ENCODE results near the gene SLC8A1.

Gene SLC8A1

DNA sequence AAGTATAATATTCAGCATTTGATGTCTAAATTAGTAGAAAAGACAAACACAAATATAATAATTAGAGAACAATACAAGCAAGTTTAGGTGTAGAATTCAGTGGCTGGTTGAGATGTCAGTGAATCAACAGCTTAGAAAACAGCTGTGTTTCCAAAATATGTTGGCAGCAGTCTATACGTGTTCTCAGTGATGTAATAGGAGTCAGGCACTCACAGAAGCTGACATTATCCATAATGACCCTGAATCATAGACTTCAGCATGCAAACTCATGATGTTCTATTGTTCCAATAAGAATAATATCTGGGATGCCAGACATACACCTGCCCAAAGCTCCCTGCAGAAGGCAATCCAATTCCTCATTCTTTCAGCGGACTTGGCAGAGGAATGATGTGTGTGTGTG is 164.7 kb downstream of the SLC8A1 start:
- no peak overlapping the region for H3K4me3 Mint-ChIP-seq
- H3K9me3 Mint-ChIP-seq (ENCODE audit: low read depth): no peaks in the 10 kb centered on the region
- no peaks in the 10 kb centered on the region for H3K4me1 Mint-ChIP-seq (ENCODE audit: low read depth)
- H3K36me3 Mint-ChIP-seq: no peaks in the 10 kb centered on the region
- no peaks in the 10 kb centered on the region for H3K27me3 Mint-ChIP-seq
- no peak overlapping the region for H3K27ac Mint-ChIP-seq

DNA sequence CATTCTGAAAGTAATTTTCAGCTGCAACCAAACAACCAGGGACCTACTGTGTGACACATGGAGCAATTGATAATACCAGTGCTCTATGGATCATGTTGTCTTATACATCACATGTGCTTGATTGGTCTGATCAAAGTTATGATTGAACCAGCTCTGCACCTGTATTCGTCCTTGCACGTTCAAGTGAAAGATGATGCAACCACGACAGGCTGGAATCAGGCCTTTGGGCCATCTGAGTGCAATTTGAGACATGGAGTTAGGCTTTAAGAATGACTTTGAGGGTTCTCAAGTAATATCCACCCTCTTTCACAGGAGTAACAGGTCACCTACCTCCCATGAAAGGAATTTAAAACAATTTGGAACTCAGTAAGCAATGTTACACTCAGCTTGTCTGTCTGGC is 165.2 kb downstream of the SLC8A1 start:
- no peak overlapping the region for H3K4me3 Mint-ChIP-seq
- no peak overlapping the region for H3K27ac Mint-ChIP-seq
- H3K4me1 Mint-ChIP-seq (ENCODE audit: low read depth): no peaks in the 10 kb centered on the region
- no peaks in the 10 kb centered on the region for H3K9me3 Mint-ChIP-seq (ENCODE audit: low read depth)
- no peaks in the 10 kb centered on the region for H3K36me3 Mint-ChIP-seq
- H3K27me3 Mint-ChIP-seq: no peaks in the 10 kb centered on the region

GRCh38 chr2:40285391-40285790 is 166.5 kb downstream of the SLC8A1 start:
- Mint-ChIP-seq H3K4me3 (no peak overlapping the region), H3K27ac (no peak overlapping the region), H3K27me3 (no peaks in the 10 kb centered on the region), H3K36me3 (no peaks in the 10 kb centered on the region), H3K4me1 (ENCODE audit: low read depth) (no peaks in the 10 kb centered on the region), H3K9me3 (ENCODE audit: low read depth) (no peaks in the 10 kb centered on the region)

- H3K27me3 Mint-ChIP-seq: no peaks in the 10 kb centered on the region
- H3K9me3 Mint-ChIP-seq (ENCODE audit: low read depth): no peaks in the 10 kb centered on the region
- H3K4me3 Mint-ChIP-seq: no peak overlapping the region
- H3K36me3 Mint-ChIP-seq: no peaks in the 10 kb centered on the region
- no peaks in the 10 kb centered on the region for H3K4me1 Mint-ChIP-seq (ENCODE audit: low read depth)
- no peak overlapping the region for H3K27ac Mint-ChIP-seq
Measured at GRCh38 chr2:40284797-40285196, 167.1 kb downstream of the SLC8A1 start.

DNA sequence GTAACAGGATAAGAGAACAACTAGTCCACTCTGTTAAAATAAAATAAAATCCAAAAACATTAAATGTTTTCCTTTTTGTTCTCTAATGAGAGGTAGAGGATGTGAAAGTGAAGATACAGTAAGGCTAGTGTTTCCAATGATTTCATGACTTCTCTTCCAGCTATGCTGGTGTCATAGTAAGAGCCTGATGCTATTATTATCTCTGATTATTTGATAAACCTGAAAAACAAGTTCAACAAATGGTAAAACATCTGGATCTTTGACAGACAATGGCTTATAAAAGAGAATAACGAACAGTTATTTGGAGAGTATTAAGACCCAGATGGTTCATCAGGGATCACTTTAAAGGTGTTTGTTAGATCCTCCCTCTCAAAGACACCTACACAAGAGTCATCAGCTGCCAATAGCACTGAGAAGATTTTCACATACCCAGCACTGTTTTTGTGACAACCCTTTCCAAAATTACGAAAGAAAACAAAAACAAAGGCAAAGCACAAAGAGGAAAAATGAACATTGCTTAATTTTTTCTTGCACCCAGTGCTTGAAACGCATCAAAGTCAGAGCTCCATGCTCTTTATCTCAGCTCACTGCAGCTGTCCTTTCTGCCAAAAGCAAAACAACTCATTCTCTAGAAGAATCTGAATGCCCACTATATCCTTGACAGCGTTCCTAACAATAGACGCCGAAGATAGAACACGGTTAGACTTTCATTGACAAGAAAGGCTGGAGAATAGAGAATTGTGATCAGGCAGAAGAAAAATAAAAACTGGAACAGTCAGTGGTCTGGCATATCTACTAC is 168.6 kb downstream of the SLC8A1 start:
- H3K27ac Mint-ChIP-seq: no peak overlapping the region
- H3K9me3 Mint-ChIP-seq (ENCODE audit: low read depth): no peaks in the 10 kb centered on the region
- no peaks in the 10 kb centered on the region for H3K4me1 Mint-ChIP-seq (ENCODE audit: low read depth)
- H3K36me3 Mint-ChIP-seq: no peaks in the 10 kb centered on the region
- no peaks in the 10 kb centered on the region for H3K27me3 Mint-ChIP-seq
- H3K4me3 Mint-ChIP-seq: no peak overlapping the region

- no peaks in the 10 kb centered on the region for H3K27me3 Mint-ChIP-seq
- no peaks in the 10 kb centered on the region for H3K36me3 Mint-ChIP-seq
- H3K27ac Mint-ChIP-seq: no peak overlapping the region
- no peaks in the 10 kb centered on the region for H3K9me3 Mint-ChIP-seq (ENCODE audit: low read depth)
- H3K4me1 Mint-ChIP-seq (ENCODE audit: low read depth): no peaks in the 10 kb centered on the region
- no peak overlapping the region for H3K4me3 Mint-ChIP-seq
Measured at GRCh38 chr2:40282428-40282827, 169.5 kb downstream of the SLC8A1 start.

GRCh38 chr2:40281021-40281940 is 170.6 kb downstream of the SLC8A1 start:
- H3K9me3 Mint-ChIP-seq (ENCODE audit: low read depth): no peaks in the 10 kb centered on the region
- no peak overlapping the region for H3K27ac Mint-ChIP-seq
- H3K4me3 Mint-ChIP-seq: no peak overlapping the region
- no peaks in the 10 kb centered on the region for H3K27me3 Mint-ChIP-seq
- H3K36me3 Mint-ChIP-seq: no peaks in the 10 kb centered on the region
- H3K4me1 Mint-ChIP-seq (ENCODE audit: low read depth): no peaks in the 10 kb centered on the region

GRCh38 chr2:40279482-40279881 is 172.4 kb downstream of the SLC8A1 start:
- no peaks in the 10 kb centered on the region for H3K4me1 Mint-ChIP-seq (ENCODE audit: low read depth)
- no peaks in the 10 kb centered on the region for H3K36me3 Mint-ChIP-seq
- H3K27ac Mint-ChIP-seq: no peak overlapping the region
- H3K27me3 Mint-ChIP-seq: no peaks in the 10 kb centered on the region
- no peaks in the 10 kb centered on the region for H3K9me3 Mint-ChIP-seq (ENCODE audit: low read depth)
- H3K4me3 Mint-ChIP-seq: no peak overlapping the region

- Mint-ChIP-seq H3K4me3 (no peak overlapping the region), H3K4me1 (ENCODE audit: low read depth) (no peaks in the 10 kb centered on the region), H3K27me3 (no peaks in the 10 kb centered on the region), H3K36me3 (no peaks in the 10 kb centered on the region), H3K27ac (no peak overlapping the region), H3K9me3 (ENCODE audit: low read depth) (no peaks in the 10 kb centered on the region)
Measured at GRCh38 chr2:40279001-40279400, 172.9 kb downstream of the SLC8A1 start.

- H3K4me3 Mint-ChIP-seq: no peak overlapping the region
- no peaks in the 10 kb centered on the region for H3K36me3 Mint-ChIP-seq
- H3K27me3 Mint-ChIP-seq: no peaks in the 10 kb centered on the region
- no peaks in the 10 kb centered on the region for H3K4me1 Mint-ChIP-seq (ENCODE audit: low read depth)
- H3K9me3 Mint-ChIP-seq (ENCODE audit: low read depth): no peaks in the 10 kb centered on the region
- H3K27ac Mint-ChIP-seq: no peak overlapping the region
Measured at GRCh38 chr2:40276076-40276475, 175.8 kb downstream of the SLC8A1 start.

GRCh38 chr2:40274270-40274669 is 177.6 kb downstream of the SLC8A1 start:
- Mint-ChIP-seq H3K27ac (no peak overlapping the region), H3K9me3 (ENCODE audit: low read depth) (no peaks in the 10 kb centered on the region), H3K36me3 (no peaks in the 10 kb centered on the region), H3K4me3 (no peak overlapping the region), H3K4me1 (ENCODE audit: low read depth) (no peaks in the 10 kb centered on the region), H3K27me3 (no peaks in the 10 kb centered on the region)

- H3K27me3 Mint-ChIP-seq: no peaks in the 10 kb centered on the region
- H3K4me3 Mint-ChIP-seq: no peak overlapping the region
- no peaks in the 10 kb centered on the region for H3K4me1 Mint-ChIP-seq (ENCODE audit: low read depth)
- H3K36me3 Mint-ChIP-seq: no peaks in the 10 kb centered on the region
- H3K9me3 Mint-ChIP-seq (ENCODE audit: low read depth): no peaks in the 10 kb centered on the region
- no peak overlapping the region for H3K27ac Mint-ChIP-seq
Measured at GRCh38 chr2:40273734-40274182, 178.1 kb downstream of the SLC8A1 start.

DNA sequence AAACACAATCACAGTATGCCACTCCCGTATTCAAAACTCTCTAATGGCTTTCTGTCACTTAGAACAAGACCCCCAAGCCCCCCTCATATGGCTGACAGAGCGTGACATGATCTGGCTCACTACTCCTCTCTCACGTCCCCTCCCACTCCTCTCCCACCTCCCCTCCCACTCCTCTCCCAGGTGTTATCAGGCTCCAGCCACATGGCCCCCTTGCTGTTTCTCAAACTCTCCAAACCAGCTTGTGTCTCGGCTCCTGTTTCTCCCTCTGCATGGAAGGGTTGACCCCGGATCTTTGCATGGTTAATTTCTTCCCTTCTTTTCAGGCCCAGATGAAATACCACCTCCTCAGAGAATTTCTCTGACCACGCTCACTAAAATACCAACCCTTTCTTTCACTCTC is 180.8 kb downstream of the SLC8A1 start:
- Mint-ChIP-seq H3K9me3 (ENCODE audit: low read depth) (no peaks in the 10 kb centered on the region), H3K4me3 (no peak overlapping the region), H3K27ac (no peak overlapping the region), H3K4me1 (ENCODE audit: low read depth) (no peaks in the 10 kb centered on the region), H3K27me3 (no peaks in the 10 kb centered on the region), H3K36me3 (no peaks in the 10 kb centered on the region)

GRCh38 chr2:40270372-40270771 is 181.5 kb downstream of the SLC8A1 start:
- H3K9me3 Mint-ChIP-seq (ENCODE audit: low read depth): no peaks in the 10 kb centered on the region
- H3K27ac Mint-ChIP-seq: no peak overlapping the region
- H3K4me1 Mint-ChIP-seq (ENCODE audit: low read depth): no peaks in the 10 kb centered on the region
- H3K4me3 Mint-ChIP-seq: no peak overlapping the region
- no peaks in the 10 kb centered on the region for H3K27me3 Mint-ChIP-seq
- H3K36me3 Mint-ChIP-seq: no peaks in the 10 kb centered on the region

GRCh38 chr2:40268566-40268965 is 183.3 kb downstream of the SLC8A1 start:
- Mint-ChIP-seq H3K27ac (no peak overlapping the region), H3K4me3 (no peak overlapping the region), H3K27me3 (no peaks in the 10 kb centered on the region), H3K9me3 (ENCODE audit: low read depth) (no peaks in the 10 kb centered on the region), H3K36me3 (no peaks in the 10 kb centered on the region), H3K4me1 (ENCODE audit: low read depth) (no peaks in the 10 kb centered on the region)
